OCI-LY3 (cell line): ENCODE data around the gene CD58.

Experiments used
- H2AFZ ChIP-seq: fragments of 200-600, 300-600 bp; shearing (Covaris generic); 2 replicates; pipeline ENCODE4 v1.6.0; 2014; ENCODE audit warnings: antibody characterized with exemption, low read depth, low read length
- H3K27ac ChIP-seq: fragments of 200-600, 300-600 bp; sonication (generic); 2 replicates; pipeline ENCODE4 v1.5.1; 2014; ENCODE audit warnings: mild to moderate bottlenecking, low read length, moderate library complexity, mixed read lengths
- H3K27me3 ChIP-seq: fragments of 200-600, 300-600 bp; sonication (generic); 2 replicates; pipeline ENCODE4 v1.6.1; 2014; ENCODE audit warnings: low read depth, low read length, mixed read lengths
- H3K36me3 ChIP-seq: fragments of 200-600, 300-600 bp; sonication (generic); replicated peaks from 2 replicates; pipeline ENCODE3; 2014; ENCODE audit warnings: low read depth, low read length, mixed read lengths
- H3K4me1 ChIP-seq: fragments of 300-600, 200-600 bp; sonication (generic); 2 replicates; pipeline ENCODE4 v1.6.1; 2014; ENCODE audit warnings: low read length, mixed read lengths
- H3K4me2 ChIP-seq: fragments of 200-600, 300-600 bp; sonication (generic); 2 replicates; pipeline ENCODE4 v1.6.1; 2014; ENCODE audit warnings: low read length, mixed read lengths
- H3K4me3 ChIP-seq: fragments of 300-600, 200-600 bp; sonication (generic); 2 replicates; pipeline ENCODE4 v1.5.1; 2014; ENCODE audit warnings: antibody characterized with exemption, mild to moderate bottlenecking, low read length, moderate library complexity
- H3K79me2 ChIP-seq: fragments of 300-600, 200-600 bp; shearing (Covaris generic); 2 replicates; pipeline ENCODE4 v1.6.1; 2014; ENCODE audit warnings: mild to moderate bottlenecking, low read length, mixed read lengths
- H3K9ac ChIP-seq: fragments of 300-600, 200-600 bp; shearing (Covaris generic); 2 replicates; pipeline ENCODE4 v1.6.0; 2014; ENCODE audit warnings: mild to moderate bottlenecking, low read length, moderate library complexity
- H3K9me3 ChIP-seq: fragments of 200-600, 300-600 bp; shearing (Covaris generic); 2 replicates; pipeline ENCODE4 v1.6.1; 2014; ENCODE audit warnings: low read length, mixed read lengths; ENCODE audit not compliant: insufficient read depth
- H4K20me1 ChIP-seq: fragments of 200-600, 300-600 bp; sonication (generic); 2 replicates; pipeline ENCODE4 v1.6.1; 2016; ENCODE audit warnings: low read length, mixed read lengths; ENCODE audit not compliant: insufficient read depth
- EZH2phosphoT487 ChIP-seq: fragments of 200-600 bp; shearing (Covaris generic); IDR thresholded peaks from 2 replicates; pipeline ENCODE4 v1.6.1; 2018; ENCODE audit warnings: antibody characterized with exemption, mixed run types, low read depth
- TF ChIP-seq, protein P1 (sequence below): fragments of 200-600, 300-600 bp; sonication (generic); IDR thresholded peaks from 2 replicates; pipeline ENCODE4 v1.5.1; 2014; ENCODE audit warnings: antibody characterized with exemption, low read length, low read depth

Gene CD58

DNA sequence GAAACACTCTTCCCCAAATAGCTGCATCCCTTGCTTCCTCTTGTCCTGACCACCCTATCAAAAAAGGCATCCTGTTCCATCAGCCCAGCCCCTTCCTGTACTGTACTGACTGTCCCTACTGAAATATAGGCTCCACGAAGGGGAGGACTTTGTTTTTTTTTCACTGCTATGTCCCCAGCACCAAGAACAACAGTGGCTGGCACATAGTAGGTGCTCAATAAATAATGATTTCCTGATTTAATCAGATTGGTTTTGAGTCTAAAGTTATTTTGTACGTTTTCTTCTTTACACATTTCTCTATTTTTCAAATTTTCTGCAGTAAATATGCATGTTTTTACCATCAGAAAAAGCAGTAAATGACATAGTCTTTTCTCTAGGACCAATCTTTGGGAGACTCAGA lies 73.9 kb downstream of the CD58 start:
- Histone ChIP-seq H3K36me3 (no peaks in the 10 kb centered on the region), H3K4me3 (no peak overlapping the region), H3K27ac (no peak overlapping the region), H4K20me1 (no peaks in the 10 kb centered on the region), H3K79me2 (no peaks in the 10 kb centered on the region), H2AFZ (no peak overlapping the region), H3K27me3 (no peaks in the 10 kb centered on the region), H3K4me2 (no peak overlapping the region), H3K4me1 (peaks cover 28% of the 10 kb centered on the region), H3K9me3 (no peaks in the 10 kb centered on the region), H3K9ac (no peak overlapping the region)
- no peak for TF ChIP-seq EZH2phosphoT487
- TF ChIP-seq, protein P1, sequence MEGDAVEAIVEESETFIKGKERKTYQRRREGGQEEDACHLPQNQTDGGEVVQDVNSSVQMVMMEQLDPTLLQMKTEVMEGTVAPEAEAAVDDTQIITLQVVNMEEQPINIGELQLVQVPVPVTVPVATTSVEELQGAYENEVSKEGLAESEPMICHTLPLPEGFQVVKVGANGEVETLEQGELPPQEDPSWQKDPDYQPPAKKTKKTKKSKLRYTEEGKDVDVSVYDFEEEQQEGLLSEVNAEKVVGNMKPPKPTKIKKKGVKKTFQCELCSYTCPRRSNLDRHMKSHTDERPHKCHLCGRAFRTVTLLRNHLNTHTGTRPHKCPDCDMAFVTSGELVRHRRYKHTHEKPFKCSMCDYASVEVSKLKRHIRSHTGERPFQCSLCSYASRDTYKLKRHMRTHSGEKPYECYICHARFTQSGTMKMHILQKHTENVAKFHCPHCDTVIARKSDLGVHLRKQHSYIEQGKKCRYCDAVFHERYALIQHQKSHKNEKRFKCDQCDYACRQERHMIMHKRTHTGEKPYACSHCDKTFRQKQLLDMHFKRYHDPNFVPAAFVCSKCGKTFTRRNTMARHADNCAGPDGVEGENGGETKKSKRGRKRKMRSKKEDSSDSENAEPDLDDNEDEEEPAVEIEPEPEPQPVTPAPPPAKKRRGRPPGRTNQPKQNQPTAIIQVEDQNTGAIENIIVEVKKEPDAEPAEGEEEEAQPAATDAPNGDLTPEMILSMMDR = no peak

DNA sequence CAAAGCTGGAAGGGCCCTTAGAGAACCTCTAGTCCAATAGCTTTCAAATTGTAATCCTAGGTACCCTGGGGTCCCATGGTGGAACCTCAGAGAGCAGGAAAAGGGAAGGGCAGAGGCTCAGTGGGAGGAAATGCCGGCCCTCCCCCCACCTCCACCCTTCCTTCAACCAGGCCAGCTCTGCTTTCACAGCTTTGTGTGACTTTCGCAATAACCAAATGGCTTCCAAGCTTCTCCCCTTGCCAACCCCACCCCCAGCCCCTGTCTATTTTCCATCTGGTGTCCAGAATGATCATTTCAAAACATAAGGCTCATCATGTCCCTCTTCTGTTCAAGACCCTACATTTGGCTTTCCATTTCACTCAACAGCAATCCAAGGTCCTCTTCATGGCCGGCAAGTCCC lies 74.4 kb downstream of the CD58 start:
- Histone ChIP-seq H3K9me3 (no peaks in the 10 kb centered on the region), H3K36me3 (no peaks in the 10 kb centered on the region), H3K27ac (no peak overlapping the region), H3K4me3 (no peak overlapping the region), H3K9ac (no peak overlapping the region), H3K27me3 (no peaks in the 10 kb centered on the region), H4K20me1 (no peaks in the 10 kb centered on the region), H3K4me1 (peaks cover 28% of the 10 kb centered on the region), H3K79me2 (no peaks in the 10 kb centered on the region), H2AFZ (no peak overlapping the region), H3K4me2 (no peak overlapping the region)
- no peak for TF ChIP-seq EZH2phosphoT487
- TF ChIP-seq, protein P1 = no peak

DNA sequence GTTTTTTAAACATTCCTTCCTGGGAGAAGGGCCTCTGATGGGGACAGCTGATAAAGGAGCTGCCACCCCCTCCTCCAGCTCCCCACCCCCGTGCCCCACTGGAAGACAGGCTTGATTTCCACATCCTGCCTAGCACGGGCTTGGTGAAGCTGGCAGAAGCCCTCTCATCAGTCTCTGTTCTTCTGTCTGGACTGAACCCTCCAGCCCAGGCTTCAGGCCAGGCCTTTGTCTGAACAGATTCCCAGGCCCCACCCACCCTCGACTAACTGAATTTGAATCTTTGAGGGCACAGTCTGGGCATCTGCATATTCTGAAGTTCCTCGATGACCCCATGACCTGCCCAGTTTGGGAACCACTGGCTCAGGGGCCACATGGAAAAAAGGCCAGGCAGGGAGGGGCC lies 75.3 kb downstream of the CD58 start:
- no peaks in the 10 kb centered on the region for H4K20me1 ChIP-seq
- H3K27me3 ChIP-seq = no peaks in the 10 kb centered on the region
- H3K4me2 ChIP-seq = no peak overlapping the region
- no peaks in the 10 kb centered on the region for H3K9me3 ChIP-seq
- no peak overlapping the region for H3K4me3 ChIP-seq
- H3K36me3 ChIP-seq = no peaks in the 10 kb centered on the region
- TF ChIP-seq, protein P1 = no peak
- no peak for TF ChIP-seq EZH2phosphoT487
- no peak overlapping the region for H2AFZ ChIP-seq
- H3K79me2 ChIP-seq = no peaks in the 10 kb centered on the region
- no peak overlapping the region for H3K27ac ChIP-seq
- peaks cover 28% of the 10 kb centered on the region for H3K4me1 ChIP-seq
- no peak overlapping the region for H3K9ac ChIP-seq

DNA sequence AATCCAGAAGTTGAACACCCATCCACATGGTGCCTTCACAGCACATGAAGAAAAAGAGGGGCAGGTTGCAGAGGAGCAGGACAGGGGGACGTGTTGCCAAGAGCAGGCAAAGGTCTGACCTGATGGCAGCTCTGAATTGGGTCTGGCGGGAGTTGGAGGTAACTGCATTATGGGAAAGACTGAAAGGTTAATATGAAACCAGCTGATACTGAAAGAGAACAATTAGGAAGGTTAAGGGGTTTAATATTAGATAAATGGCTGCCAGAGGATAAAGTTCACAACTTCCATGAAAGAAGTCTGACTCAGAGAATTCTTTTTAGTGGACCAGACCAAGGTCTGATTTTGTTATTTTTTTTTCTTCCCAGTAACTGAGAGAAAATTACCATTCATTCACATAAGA lies 76.1 kb downstream of the CD58 start:
- H3K27ac ChIP-seq = no peak overlapping the region
- no peaks in the 10 kb centered on the region for H3K27me3 ChIP-seq
- H3K4me1 ChIP-seq = peaks cover 28% of the 10 kb centered on the region
- no peaks in the 10 kb centered on the region for H3K36me3 ChIP-seq
- H2AFZ ChIP-seq = no peak overlapping the region
- H3K4me2 ChIP-seq = no peak overlapping the region
- no peak for TF ChIP-seq EZH2phosphoT487
- TF ChIP-seq, protein P1 = no peak
- no peaks in the 10 kb centered on the region for H3K79me2 ChIP-seq
- H3K9me3 ChIP-seq = no peaks in the 10 kb centered on the region
- no peak overlapping the region for H3K9ac ChIP-seq
- no peak overlapping the region for H3K4me3 ChIP-seq
- no peaks in the 10 kb centered on the region for H4K20me1 ChIP-seq
